HG03025 (cell line): ENCODE measurements around the gene C20orf204.
"Not testable (repeated sequence)": the region's sequence is repeated elsewhere in the genome, so short reads cannot be mapped to it uniquely, and the experiment has no call there.

Experiments
- ATAC-seq: cut with Tn5 transposase; IDR thresholded peaks from one replicate; pipeline ENCODE4 v1.9.1; 2021; ENCODE audit warnings: mild to moderate bottlenecking, moderate library complexity; ENCODE audit not compliant: unreplicated experiment, low FRiP score

Gene C20orf204, protein sequence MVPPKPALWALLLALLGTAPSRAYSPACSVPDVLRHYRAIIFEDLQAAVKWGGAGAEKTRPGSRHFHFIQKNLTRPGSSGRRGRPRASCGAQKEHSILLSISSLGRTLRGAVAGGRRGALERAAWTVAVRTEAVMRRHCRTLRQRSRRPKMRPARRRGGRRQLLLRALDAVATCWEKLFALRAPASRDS

DNA sequence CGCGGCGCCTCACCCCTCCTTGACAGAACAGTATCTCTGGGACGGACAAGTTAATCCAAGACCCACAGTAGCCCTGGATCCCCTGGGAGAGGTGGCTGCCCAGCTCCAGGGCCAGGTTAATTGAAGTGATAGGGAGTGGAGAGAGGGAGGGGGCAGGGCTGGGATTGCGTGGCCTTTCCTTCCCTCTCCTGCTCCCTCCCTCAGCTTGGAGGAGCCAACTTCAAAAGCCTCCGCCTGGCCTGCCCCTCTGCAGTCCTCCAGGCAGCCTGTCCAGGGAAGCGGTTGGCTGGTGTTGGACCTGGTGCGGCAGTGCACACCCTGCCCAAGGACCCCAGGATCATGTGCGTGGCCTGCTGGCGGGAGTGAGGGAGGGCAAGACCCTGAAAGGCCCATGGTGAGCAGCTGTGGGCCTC is at the start of gene C20orf204:
Gene C20orf204, plus strand, starts transcription at position 250 of the 413 bp plus-strand sequence. Its CDS starts 142 bp downstream, at position 392.
- ATAC-seq = no peak

DNA sequence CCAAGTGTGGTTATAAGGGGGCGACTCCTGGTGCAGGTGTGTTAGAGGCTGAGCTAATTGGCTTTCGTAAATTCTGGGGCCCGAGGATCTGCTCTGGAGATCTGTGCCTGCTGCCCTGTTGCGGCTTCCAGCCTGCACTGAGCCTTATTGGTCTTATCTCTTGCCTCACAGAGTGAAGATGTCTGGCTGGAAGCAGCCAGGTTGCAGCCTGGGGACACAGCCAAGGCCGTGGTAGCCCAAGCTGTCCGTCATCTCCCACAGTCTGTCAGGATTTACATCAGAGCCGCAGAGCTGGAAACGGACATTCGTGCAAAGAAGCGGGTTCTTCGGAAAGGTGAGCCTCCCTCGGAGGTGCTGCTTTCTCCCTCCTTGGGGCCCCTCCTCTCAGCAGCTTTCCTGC is 35.1 kb upstream of the C20orf204 start:
- no peak for ATAC-seq

DNA sequence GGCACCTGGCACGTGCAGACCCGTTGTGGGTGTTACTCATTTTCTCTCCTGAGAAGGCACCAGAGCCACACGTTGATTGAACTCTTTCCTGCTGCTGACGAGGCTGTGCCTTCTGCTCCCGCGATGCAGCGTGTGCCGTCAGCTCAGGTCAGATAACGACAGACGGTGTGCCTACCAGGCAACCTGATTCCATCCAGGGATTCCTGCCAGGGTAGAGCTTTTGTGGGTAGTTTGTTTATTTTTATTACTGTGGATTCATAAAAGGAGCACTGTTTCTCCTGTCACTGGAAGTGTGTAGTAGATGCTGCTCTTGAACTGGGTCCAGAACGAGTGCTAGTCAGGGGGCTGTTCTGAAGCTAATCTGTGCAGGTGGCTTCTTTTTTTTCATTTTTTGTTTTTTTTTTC is 34.4 kb upstream of the C20orf204 start:
- no peak for ATAC-seq

DNA sequence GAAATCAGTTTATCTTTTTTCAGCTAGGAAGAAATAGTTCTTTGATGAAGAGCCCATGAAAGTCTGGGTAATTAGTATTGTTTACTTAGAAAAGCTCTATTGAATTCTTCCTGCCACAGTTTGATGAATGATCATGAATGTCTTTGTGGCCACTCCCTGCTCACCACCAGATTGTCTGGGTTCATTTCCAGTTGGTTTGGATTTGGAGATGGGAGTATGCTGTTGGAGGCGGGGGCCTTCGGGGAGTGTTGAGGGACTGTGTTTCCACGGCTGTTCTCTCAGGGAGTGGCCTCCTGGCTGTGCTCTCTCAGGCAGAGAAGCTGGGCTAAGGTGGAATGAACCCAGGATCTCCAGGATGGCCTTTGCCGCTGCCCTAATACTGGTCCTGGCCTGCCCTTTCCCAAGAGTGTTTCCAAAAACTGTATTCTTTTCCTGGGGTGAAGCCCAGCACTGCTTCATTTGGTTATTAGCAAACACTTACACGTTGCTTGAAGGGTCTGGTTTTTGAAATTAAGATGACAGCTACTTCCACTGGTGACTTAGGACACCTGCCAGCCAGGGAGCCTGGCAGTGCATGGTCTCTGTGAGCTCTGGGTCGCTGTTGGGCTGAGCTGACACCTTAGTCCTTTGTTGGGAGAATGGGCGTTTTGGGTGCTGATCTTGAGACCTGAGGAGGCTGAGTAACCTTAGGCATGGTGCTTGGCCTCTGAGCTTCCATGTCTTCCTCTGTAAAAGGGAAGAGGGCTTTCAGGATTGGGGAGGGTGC is 31.8 kb upstream of the C20orf204 start:
- no peak for ATAC-seq

DNA sequence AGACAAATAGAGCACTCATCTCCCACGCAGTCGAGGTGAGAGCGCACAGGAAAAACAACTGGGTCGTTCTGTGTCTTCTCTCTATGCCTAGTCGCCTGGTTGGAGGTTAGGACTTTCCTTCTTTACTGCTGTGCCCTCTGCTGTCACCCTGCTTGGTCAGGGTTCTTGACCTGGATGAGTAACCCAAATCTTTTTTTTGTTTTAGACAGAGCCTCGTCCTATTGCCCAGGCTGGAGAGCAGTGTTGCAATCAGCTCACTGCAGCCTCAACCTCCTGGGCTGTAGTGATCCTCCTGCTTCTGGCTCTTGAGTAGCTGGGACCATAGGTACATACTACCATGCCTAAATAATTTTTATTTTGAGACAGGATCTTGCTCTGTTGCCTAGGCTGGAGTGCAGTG is 30.6 kb upstream of the C20orf204 start:
- ATAC-seq = no peak

DNA sequence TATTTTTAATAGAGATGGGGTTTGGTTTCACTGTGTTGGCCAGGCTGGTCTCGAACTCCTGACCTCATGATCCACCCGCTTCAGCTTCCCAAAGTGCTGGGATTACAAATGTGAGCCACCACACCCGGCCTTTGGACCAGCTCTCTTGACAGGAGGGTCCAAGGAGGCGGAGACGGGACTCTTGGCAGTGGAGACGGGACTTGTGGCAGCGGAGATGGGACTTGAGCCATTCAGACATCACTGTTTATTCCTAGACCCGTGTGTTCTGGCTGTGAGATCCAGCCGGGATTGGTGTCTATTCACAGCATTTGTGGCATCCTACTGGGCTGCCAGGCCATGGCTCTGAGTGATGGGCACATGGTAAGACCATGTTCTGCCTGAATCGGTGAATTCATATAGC is 29.5 kb upstream of the C20orf204 start:
- ATAC-seq = no peak

DNA sequence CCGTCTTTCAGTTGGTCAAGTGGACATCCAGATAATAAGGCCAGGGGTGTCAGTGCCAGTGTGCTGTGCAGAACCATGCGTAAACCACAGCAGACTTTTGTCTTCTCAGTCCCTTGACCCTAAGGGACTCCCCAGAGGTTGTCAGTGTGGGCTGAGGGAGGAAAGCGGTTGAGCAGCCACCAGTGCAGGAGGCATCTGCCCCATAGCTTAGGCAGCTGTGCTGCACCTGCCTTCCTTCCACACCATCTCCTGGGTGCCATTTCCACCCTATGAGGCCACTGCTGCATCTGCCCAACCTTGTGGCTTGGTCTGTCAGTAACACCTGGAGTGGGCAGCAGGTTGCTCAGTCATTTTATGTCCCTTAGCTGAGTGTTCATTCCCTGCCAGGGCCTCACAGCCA is 29.1 kb upstream of the C20orf204 start:
- ATAC-seq = no peak

DNA sequence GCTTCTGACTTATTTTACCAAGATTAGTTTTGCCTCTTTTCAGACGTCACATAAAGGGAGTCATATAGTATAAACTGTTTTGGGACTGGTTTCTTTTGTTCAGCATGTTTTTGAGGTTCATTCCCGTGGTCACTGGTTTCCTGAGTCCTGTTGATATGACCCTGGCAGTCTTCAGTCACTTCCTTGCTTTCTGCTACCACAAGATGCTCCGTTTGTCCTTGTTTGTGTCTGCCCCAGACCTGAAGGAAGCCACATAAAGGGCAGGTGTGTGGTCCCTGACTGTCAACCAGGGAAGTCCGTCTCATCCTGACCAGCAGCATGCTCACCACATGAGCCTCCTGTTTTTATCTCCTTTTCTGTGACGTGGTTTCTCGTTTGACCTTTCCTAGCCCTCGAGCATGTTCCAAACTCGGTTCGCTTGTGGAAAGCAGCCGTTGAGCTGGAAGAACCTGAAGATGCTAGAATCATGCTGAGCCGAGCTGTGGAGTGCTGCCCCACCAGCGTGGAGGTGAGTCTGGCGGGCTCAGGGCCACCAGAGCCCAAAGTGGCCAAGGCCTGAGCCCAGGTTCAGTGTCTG is 26.1 kb upstream of the C20orf204 start:
- no peak for ATAC-seq

DNA sequence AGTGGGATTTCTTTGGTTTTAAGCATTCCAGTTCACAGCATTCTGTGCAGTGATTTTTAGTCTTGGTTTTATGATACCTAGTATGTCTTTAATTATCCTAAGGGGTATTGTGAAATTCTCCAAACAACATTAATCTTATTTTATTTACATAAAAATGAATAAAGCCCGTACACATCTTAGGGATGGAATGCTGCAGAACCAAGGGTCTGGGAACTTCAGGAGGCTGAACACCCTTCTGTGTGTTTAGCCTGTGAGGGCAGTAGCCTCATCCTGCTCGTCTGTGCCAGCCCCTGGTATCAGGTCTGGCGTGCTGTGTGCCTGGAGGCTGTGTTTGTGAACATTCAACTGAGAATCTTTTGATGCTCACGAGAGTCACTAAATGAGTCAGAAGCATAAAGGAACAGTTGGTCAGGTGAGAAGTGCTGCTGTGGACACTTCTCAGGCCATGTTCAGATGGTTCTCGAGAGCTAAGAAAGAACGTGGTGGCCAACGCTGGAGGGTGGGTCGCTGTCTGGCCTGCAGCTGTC is 25.2 kb upstream of the C20orf204 start:
- ATAC-seq = no peak

DNA sequence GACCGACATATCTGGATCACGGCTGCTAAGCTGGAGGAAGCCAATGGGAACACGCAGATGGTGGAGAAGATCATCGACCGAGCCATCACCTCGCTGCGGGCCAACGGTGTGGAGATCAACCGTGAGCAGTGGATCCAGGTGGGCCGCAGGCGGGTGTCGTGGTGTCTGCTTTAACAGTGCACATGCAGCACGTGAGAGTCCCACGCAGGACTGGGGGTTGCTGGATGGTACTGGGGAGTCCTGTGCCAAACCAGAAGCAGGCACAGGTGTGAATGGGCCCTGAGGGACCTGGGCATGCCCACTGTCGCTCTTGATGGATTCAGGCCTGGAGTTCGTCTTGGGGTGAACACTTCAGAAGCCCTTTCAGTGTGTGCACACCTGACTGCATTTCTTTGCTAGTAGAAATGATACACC is 24.6 kb upstream of the C20orf204 start:
- no peak for ATAC-seq

DNA sequence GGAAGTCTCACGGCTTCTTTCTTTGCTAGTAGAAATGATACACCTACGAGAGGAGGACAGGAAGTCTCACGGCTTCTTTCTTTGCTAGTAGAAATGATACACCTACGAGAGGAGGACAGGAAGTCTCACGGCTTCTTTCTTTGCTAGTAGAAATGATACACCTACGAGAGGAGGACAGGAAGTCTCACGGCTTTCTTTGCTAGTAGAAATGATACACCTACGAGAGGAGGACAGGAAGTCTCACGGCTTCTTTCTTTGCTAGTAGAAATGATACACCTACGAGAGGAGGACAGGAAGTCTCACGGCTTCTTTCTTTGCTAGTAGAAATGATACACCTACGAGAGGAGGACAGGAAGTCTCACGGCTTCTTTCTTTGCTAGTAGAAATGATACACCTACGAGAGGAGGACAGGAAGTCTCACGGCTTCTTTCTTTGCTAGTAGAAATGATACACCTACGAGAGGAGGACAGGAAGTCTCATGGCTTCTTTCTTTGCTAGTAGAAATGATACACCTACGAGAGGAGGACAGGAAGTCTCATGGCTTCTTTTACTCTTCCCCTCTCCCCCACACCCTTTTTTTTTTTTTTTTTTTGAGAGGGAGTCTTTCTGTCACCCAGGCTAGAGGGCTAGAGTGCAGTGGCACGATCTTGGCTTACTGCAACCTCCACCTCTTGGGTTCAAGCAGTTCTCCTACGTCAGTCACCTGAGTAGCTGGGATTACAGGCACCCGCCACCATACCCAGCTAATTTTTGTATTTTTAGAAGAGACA is 23.4 kb upstream of the C20orf204 start:
- ATAC-seq = not testable (repeated sequence)

DNA sequence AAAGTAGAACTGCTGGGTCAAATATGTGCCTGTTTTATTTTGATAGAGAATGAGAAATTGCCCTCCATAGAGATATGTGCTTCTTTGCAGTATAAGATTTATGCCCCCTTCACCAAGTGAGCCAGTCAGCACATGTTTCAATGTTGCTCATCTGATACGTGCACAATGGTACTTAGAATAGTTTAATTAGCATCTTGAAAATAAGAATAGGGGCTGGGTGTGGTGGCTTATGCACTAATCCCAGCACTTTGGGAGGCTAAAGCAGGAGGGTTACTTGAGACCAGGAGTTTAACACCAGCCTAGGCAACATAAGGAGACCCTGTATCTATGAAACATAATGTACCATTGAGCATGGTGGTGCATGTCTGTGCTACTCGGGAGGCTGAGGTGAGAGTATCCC is 20.3 kb upstream of the C20orf204 start:
- ATAC-seq = no peak

DNA sequence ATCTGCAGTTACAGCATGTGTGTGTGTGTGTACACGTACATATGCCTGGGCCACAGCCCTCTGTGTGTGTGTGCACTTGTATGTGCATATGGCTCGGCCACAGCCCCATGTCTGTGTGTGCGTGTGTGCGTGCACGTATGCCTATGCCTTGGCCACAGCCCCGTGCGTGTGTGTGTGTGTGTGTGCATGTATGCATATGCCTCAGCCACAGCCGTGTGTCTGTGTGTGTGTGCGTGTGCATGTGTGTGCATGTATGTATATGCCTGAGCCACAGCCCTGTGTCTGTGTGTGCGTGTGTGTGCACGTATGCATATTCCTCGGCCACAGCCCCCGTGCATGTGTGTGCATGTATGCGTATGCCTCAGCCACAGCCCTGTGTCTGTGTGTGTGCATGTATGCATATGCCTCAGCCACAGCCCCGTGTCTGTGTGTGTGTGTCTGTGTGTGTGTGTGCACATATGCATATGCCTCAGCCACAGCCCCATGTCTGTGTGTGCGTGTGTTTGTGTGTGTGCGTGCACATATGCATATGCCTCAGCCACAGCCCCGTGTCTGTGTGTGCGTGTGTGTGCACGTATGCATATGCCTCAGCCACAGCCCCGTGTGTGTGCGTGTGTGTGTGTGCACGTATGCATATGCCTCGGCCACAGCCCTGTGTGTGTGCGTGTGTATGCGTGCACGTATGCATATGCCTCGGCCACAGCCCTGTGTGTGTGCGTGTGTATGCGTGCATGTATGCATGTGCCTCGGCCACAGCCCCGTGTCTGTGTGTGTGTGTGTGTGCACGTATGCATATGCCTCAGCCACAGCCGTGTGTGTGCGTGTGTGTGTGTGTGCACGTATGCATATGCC is 14.6 kb upstream of the C20orf204 start:
- ATAC-seq = no peak

DNA sequence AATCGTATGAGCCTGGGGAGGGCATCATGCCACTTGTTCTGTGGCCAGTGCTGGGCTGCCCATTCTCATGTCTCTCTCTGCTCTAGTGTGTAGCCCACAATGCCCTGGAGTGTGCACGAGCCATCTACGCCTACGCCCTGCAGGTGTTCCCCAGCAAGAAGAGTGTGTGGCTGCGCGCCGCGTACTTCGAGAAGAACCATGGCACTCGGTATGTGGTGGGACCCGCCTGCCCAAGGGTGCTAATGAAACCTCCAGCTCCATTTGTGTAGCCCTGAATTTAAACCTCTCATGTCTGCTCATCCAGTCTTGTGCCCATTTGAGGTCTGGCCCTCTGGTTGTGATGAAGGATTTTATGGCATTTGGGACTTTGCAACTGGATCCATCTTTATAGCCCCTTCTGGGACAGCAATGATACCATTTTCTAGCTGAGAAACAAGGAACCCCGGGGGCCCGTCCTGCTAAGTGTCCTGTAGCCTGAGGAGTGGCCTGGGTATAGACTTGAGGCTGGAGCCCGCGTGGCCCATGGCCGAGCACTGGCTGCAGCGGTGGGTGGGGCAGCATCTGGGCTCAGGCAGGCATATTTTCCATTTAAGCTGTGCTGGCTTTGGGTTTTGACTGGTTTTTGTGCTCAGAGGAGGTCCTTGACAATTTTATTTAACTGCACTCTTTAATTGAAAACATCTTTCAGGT is 13.2 kb upstream of the C20orf204 start:
- no peak for ATAC-seq

DNA sequence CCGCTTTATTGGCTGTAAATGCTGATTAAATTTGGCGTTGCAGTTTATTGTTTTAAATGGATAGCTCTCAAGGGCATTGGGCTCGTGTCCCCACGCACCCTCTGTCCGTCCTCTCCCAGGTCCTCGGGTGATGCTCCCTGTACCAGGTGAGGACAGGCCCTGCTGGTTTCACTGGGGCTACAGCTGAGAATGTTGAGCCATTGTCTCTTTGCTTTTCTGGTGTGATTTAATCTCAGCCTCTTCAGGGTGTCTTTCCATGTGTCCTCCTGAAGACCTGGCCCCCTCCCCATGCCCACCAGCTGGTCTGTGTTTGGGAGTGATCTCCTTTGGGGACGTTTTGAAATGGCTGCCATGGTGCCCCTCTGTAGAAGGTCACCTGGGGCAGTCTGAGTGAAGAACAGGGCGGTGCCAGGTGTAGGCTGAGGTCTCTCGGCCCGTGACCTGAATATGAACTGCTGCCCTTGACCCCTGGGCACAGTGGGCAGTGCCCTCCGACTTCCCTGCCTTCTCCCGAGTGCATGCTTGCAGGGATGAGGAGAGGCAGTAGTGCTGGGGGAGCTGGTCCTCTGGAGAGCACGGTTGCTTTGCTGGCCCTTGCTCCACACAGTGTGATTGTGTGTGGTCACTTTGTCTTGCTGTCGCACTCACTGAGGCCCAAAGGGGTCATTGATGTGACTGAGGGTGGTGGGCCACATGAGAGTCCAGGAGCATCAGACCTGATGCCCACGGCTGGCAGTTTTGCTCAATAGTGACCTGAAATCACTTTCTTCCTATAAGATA is 12.4 kb upstream of the C20orf204 start:
- no peak for ATAC-seq

DNA sequence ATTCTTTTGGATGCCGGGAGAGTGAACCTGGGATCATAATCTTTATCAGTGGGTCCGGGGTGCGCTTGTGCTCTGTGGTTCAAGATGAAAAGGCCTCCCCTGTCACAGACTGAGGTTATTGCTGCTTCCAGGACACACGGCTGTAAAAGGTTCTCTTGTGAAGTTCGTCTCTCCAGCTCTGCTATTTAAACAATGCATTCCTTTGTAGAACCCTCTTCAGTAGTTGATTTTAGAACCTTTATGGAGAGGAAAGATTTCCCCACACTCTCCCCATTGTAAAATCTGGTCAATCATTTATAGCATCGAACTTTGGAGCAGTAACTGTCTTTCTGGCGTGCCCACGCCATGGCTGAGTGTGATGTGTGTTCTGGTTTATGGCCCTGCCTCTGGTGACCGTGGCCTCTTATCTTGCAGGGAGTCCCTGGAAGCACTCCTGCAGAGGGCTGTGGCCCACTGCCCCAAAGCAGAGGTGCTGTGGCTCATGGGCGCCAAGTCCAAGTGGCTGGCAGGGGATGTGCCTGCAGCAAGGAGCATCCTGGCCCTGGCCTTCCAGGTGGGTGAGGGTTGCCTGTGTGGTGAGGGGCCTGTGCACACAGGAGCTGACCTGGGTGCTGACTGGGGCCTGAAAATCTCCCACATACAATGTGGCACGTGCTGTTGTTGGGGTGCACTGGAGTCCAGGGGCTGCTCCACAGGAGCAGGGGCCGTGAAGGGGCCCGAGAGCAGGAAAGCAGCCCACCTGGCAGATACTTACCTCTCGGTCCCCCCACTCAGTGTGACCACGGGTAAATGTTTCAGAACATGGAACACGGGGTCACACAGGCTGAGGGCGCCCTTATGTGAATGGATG is 11.6 kb upstream of the C20orf204 start:
- no peak for ATAC-seq

DNA sequence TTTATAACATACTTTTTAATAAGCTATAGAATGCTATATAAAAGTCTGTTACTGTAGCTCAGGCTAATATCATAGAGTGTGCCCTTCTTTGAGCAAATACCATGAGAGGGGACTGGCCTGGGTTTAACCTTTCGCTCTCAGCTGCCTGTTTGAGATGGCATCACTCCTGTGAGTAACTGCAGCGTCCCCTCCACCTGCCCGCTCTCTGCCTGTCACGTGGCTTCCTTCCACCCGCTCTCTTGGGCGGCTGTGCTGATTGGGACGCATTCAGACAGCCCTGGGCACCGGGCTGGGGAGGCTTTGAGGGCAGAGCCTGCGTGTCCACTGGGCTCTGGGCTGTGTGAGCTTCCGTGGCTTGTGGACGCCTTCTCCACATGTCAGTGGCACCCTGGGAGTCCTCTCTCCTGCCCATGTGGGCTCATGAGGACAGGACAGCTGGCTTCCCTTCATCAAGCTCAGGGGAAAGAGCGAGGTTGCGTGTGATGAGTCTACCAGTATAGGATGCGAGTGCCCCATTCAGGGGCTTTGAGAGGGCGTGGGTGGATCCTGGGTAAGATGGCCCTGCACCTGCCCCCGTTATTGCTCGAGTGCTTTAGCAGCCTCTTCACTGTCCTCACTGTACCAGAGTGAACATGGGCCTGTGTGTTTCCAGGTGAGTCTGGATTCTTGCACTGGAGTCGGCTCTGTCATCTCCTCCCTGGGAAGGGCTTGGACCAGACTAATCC is 10.7 kb upstream of the C20orf204 start:
- ATAC-seq = no peak
